HG03460 (cell line): ENCODE data around the gene COL9A3.

Experiments used
- ATAC-seq: cut with Tn5 transposase; IDR thresholded peaks from one replicate; pipeline ENCODE4 v1.9.1; 2021; ENCODE audit not compliant: unreplicated experiment

The COL9A3 gene

GRCh38 chr20:62778601-62779416 lies 38.0 kb upstream of the COL9A3 start:
- ATAC-seq = no peak

DNA sequence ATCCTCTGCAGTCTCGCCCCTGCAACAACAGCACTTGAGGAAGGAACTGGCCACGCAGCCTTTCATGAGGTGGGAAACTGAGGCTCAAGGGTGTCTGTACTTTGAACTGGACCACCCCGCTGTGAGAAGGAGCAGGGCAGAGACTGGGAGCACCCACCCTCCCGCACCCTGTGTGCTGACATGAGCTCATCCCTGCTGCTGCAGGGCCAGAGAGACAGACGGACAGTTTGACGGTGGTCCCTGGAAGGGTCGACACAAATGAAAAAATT lies 37.5 kb upstream of the COL9A3 start:
- ATAC-seq = no peak

GRCh38 chr20:62780204-62780603 lies 36.6 kb upstream of the COL9A3 start:
- ATAC-seq = no peak

GRCh38 chr20:62780696-62781095 lies 36.2 kb upstream of the COL9A3 start:
- ATAC-seq = no peak

DNA sequence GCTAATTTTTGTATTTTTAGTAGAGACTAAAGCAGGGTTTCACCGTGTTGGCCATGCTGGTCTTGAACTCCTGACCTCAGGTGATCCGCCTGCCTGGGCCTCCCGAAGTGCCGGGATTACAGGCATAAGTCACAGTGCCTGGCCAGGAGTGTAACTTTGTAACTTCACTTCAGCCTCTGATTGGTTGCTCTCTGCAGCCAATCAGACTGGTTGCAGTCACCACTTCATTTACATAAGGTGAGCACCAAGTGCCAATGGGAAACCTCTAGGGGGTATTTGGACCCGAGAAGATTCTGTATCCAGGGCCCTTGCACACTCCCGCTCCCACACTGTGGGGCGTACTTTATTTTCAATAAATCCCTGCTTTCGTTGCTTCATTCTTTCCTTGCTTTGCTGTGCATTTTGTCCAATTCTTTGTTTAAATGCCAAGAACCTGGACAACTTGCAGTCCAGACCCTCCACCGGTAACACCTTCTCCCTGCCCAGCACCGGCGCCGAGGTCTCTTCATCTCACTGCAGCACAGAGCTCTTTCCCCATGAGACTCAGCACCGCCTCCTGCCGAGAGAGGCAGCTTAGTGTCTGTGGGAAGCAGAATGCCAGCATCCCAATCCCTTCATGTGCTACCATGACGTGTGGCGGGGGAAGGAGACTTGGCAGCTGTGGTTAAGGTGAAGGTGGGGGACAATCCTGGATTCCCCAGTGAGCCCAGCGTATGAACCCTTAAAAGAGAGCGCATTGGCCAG lies 34.5 kb upstream of the COL9A3 start:
- ATAC-seq = no peak

DNA sequence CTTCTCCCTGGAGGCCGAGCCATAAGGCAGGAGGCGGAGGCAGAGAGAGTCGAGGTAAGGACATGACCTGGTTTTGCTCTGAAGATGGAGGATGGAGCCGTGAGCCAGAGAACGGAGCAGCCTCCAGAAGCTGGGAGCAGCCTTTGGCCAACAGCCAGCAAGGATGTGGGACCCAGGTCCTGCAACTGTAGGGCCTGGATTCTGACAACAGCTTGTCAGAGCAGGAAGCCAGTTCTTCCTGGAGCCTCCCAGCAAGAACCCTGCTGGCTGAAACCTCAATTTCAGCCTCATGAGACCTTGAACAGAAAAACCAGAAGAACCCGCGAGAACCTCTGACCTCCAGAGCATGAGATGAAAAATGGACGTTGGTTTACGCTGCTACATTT lies 34.0 kb upstream of the COL9A3 start:
- no peak for ATAC-seq

DNA sequence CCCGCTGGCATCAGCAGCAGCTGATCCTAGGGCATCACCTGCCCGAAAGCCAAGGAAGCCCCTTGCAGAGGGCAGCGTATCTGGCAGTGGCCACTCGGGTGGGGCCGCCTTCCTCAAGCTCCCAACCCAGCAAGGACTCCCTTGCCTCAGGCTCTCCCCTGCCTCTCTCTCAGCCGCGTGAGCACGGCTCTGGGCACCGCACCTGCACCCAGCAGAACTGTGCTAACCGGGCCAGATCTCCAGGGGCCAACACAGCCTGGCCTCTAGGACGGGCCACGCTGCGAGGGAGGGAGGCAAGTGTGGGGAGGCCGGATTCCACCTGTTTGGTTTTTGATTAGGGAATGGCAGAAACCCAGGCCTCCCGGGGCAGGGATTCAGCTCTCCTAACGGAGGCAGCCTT lies 32.4 kb upstream of the COL9A3 start:
- ATAC-seq = no peak

GRCh38 chr20:62785393-62785792 lies 31.5 kb upstream of the COL9A3 start:
- ATAC-seq = no peak

DNA sequence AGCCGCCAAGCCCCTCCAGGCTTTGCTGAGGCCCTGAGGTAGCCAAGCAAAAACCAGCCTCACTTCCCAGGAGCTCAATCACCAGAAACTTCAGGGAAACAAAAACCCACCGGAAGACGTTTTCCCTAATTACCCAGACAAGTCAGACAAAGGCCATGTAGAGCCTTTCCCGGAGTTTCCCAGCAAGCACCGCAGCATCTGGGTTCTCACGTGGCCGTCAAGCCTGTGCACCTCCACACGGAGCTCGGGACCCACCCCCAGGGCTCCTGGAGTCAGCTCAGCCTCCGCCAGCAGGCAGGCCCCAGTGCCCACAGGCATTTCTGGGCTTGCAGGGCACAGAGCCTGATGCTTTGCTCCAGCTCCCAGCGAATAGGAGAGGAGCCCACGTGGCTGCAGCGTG lies 30.7 kb upstream of the COL9A3 start:
- ATAC-seq = no peak

- ATAC-seq = no peak
Observed at GRCh38 chr20:62787321-62787720, 29.5 kb upstream of the COL9A3 start.

DNA sequence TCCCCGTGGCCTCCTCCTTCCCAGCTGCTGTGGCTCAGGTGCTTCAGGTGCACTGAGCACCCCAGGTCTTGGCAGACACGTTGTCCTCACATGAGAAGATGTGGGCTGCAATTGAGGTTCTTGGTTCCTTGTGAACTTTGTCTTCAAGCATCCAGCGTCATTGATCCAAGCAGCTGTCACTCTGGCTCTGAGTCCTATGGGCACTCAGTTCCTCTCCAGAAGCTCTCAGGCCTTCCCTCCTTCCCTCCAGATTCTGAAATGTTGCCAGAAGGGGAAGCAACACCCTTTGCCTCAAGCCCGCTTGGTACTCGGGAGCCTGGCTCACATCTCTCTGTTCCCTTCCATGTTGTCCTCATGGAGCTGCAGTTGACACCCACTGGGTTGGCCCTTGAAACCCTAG lies 29.0 kb upstream of the COL9A3 start:
- ATAC-seq = no peak

- ATAC-seq = no peak
Observed at GRCh38 chr20:62788607-62789006, 28.2 kb upstream of the COL9A3 start.

- ATAC-seq = no peak
Observed at GRCh38 chr20:62790075-62790474, 26.8 kb upstream of the COL9A3 start.

DNA sequence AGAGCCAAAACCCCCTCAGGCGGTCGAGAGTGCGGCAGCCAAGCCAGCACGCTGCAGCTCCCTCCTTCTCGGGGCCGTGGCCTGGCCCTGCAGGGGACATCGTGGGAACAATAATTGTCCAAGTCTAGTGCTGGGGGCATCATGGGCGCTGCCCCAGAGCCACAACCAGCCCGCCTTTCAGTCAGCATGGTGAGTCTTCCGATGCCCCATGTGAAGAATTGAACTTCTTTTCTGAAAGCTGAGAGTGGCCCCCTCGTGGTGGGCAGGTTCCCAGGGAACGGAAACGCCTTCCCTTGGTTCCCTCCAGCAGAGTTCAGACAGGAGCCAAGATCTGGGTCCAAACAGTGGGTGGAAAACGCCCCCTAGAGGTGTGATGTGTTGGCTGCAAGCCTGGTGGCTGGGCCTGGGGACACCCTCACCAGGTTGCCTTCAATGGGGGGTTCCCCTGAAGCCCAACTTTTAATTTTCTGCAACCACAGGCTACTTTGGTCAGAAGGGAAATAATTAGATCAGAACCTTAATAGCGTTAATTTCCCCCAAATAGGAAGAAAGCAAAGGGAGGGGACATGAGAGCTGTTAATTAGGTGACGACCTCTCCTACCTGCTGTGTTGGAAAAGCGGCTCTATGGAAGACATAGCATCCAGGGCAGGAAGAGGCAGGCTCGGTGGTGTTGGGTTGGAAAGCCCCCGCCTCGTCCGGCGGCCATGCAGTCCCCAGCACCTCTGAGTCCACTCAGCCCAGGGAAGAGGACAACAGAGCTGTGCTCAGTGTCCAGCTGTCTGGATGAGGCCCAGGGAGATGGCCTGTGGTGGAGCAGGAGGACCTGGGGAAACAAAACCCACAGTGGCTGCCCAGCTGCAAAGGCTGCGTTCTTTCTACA lies 25.3 kb upstream of the COL9A3 start:
- ATAC-seq = no peak

DNA sequence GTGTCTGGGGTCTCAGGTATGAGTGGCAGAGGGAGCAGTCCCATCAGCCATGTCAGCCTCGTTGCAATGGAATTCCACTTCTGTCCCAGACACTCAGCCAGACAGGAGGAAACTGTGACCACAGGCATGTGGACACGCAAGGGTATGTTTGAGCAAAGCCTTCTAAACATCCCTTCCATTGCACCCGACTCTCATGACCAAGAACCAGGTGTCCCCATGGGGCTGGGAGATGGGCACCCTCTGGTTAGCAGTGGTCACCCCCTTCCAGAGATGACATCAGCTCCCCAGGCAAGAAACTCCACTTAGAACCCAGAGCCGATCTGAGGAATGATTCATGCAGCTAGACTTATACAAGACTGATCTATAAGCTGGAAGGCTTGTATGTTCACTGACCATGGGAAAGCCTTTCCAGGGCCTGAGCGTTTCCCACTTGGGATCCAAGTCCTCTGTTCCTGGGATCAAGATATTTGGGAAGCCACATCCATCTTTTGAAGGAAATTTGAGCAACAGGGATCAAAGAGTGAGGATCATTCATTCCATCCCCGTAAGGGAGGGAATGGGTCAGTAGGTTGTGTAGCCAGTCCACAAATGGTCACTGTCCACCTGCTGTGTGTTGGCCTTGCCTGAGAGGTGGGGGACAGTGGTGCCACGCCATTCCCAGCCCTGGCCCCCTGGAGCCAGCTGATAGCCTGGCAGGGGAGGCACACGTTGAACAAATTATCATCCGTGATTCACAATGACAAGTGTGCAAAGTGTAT lies 24.5 kb upstream of the COL9A3 start:
- ATAC-seq = no peak

GRCh38 chr20:62792940-62793756 lies 23.7 kb upstream of the COL9A3 start:
- ATAC-seq = no peak

DNA sequence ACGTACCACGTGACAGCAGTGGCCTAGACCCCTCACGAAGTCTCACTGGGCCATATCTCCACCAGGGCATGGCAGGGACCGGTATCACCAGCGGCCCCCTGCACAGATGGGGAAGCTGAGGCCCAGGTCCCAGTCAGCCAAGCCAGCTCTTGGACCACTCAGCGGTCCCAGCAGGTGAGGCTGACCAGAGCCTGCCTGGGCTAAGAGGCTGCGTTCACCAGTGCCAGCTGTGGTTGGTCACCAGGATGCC lies 23.2 kb upstream of the COL9A3 start:
- no peak for ATAC-seq

DNA sequence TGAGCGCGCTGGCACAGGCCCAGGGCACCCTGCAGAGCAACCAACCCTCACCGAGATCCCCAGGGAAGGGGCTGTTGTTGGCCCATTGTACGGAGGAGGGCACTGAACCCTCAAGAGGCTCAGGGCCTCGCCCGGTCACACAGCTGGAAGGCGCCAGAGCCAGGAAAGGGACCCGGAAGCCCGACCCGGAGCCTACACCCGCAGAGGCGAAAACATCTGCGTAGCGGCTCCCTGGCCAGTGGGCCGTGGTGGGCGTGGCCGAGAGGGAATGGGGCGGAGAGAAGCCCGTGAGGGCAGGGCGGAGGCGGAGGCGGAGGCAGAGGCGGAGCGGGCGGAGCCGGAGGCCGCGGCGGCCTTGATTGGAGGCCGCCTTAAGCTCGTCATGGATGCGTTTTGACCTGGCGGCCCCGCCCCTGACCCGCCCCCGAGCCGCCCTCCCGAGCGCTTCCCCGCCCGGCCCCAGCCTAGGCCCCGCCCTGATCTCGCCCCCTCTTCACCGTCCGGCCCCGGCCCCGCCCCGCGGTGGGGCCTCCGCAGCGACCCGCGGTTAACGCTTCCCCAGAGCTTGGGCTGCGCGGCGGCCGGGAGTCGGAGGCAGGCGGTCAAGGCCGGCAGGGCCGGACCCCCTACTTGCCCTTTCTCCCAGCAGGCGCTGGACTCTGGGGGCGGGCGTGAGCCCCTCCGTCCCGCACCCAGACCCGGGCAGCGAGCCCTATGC lies 22.7 kb upstream of the COL9A3 start:
- ATAC-seq = peak; percentile 66

- no peak for ATAC-seq
Observed at GRCh38 chr20:62795023-62795761, 21.7 kb upstream of the COL9A3 start.
